Astrocyte (in vitro differentiated cells and primary cell): ENCODE measurements around the gene COL2A1. TPM values are rescaled to one million over a fixed set of nuclear protein-coding genes. Genes with fewer than 3 reads are reported as not detected.

Experiments
- DNase-seq: peaks from one replicate; pipeline ENCODE4 v3.0.0-alpha.2; 2010; ENCODE audit warnings: low read depth
- FAIRE-seq: peaks from 2 replicates; lab custom pipeline; 2011; peaks lifted over from hg19 to GRCh38; lab: Jason Lieb, UNC
- H2AFZ ChIP-seq: 2 replicates; pipeline ENCODE4 v1.6.0; 2012; ENCODE audit warnings: low read depth, low read length, inconsistent platforms
- H3K27ac ChIP-seq: 2 replicates; pipeline ENCODE4 v1.5.1; 2011; ENCODE audit warnings: low read depth, low read length, inconsistent platforms
- H3K27me3 ChIP-seq: 2 replicates; pipeline ENCODE4 v1.6.0; 2011; ENCODE audit warnings: low read length, inconsistent platforms; ENCODE audit not compliant: insufficient read depth
- H3K36me3 ChIP-seq: 2 replicates; pipeline ENCODE4 v1.5.1; 2011; ENCODE audit warnings: low read length, inconsistent platforms; ENCODE audit not compliant: insufficient read depth
- H3K4me1 ChIP-seq: 2 replicates; pipeline ENCODE4 v1.5.1; 2011; ENCODE audit warnings: low read length, inconsistent platforms; ENCODE audit not compliant: insufficient read depth
- H3K4me2 ChIP-seq: 2 replicates; pipeline ENCODE4 v1.6.0; 2012; ENCODE audit warnings: low read length, inconsistent platforms
- H3K4me3 ChIP-seq: 2 replicates; pipeline ENCODE4 v1.5.1; 2011; ENCODE audit warnings: low read depth, mild to moderate bottlenecking, low read length, inconsistent platforms; ENCODE audit not compliant: insufficient read depth
- H3K79me2 ChIP-seq: 2 replicates; pipeline ENCODE4 v1.6.0; 2012; ENCODE audit warnings: mild to moderate bottlenecking, low read length, inconsistent platforms; ENCODE audit not compliant: insufficient read depth
- H3K9ac ChIP-seq: 2 replicates; pipeline ENCODE4 v1.6.0; 2012; ENCODE audit warnings: mild to moderate bottlenecking, low read length, inconsistent platforms
- H3K9me3 ChIP-seq: 2 replicates; pipeline ENCODE4 v1.5.1; 2012; ENCODE audit warnings: low read depth, mild to moderate bottlenecking, low read length, inconsistent platforms; ENCODE audit not compliant: insufficient read depth
- H4K20me1 ChIP-seq: 2 replicates; pipeline ENCODE4 v1.6.0; 2012; ENCODE audit warnings: low read length, inconsistent platforms; ENCODE audit not compliant: insufficient read depth
- H3K27ac Mint-ChIP-seq: one replicate; pipeline ENCODE4 v1.8.0; 2021; ENCODE audit warnings: mild to moderate bottlenecking, mixed read lengths; ENCODE audit not compliant: unreplicated experiment
- H3K27me3 Mint-ChIP-seq: one replicate; pipeline ENCODE4 v1.8.0; 2021; ENCODE audit warnings: low read depth, mixed read lengths; ENCODE audit not compliant: unreplicated experiment
- H3K36me3 Mint-ChIP-seq: one replicate; pipeline ENCODE4 v1.8.0; 2021; ENCODE audit warnings: low read depth, mixed read lengths; ENCODE audit not compliant: unreplicated experiment
- H3K4me1 Mint-ChIP-seq: one replicate; pipeline ENCODE4 v1.8.0; 2021; ENCODE audit warnings: low read depth, mixed read lengths; ENCODE audit not compliant: unreplicated experiment
- H3K4me3 Mint-ChIP-seq: one replicate; pipeline ENCODE4 v1.8.0; 2021; ENCODE audit warnings: mild to moderate bottlenecking, moderate library complexity, mixed read lengths; ENCODE audit not compliant: unreplicated experiment
- H3K9me3 Mint-ChIP-seq: one replicate; pipeline ENCODE4 v1.8.0; 2021; ENCODE audit warnings: mild to moderate bottlenecking, mixed read lengths; ENCODE audit not compliant: unreplicated experiment
- CTCF ChIP-seq: IDR thresholded peaks from 2 replicates; pipeline ENCODE4 v1.5.1; 2011; ENCODE audit warnings: low read depth, mild to moderate bottlenecking, inconsistent platforms, low read length, moderate library complexity; ENCODE audit not compliant: insufficient read depth
- EZH2 ChIP-seq: IDR thresholded peaks from 2 replicates; pipeline ENCODE4 v1.6.1; 2012; ENCODE audit warnings: mild to moderate bottlenecking, low read length, inconsistent platforms; ENCODE audit not compliant: insufficient read depth
- total RNA-seq: library from RNA; stranded (reverse); gene quantifications from 2 replicates; pipeline ENCODE4 v1.2.1, GENCODE V29; 2021

The COL2A1 gene
- total RNA-seq, 1 donor from 2014 or later = 20.3 TPM

GRCh38 chr12:48015129-48015528 lies 10.9 kb upstream of the COL2A1 start:
- DNase-seq (no peak), FAIRE-seq (no peak)
- H3K36me3 ChIP-seq = no peaks in the 10 kb centered on the region
- TF ChIP-seq EZH2 = no peak
- TF ChIP-seq CTCF = no peak
- H3K4me1 ChIP-seq = no peaks in the 10 kb centered on the region
- peaks cover 49% of the 10 kb centered on the region for H3K27me3 Mint-ChIP-seq
- H4K20me1 ChIP-seq = no peaks in the 10 kb centered on the region
- H3K79me2 ChIP-seq = no peaks in the 10 kb centered on the region
- peaks cover 50% of the 10 kb centered on the region for H3K27me3 ChIP-seq
- no peak overlapping the region for H3K4me2 ChIP-seq
- no peak overlapping the region for H3K4me3 Mint-ChIP-seq
- H3K9ac ChIP-seq = no peak overlapping the region
- H3K36me3 Mint-ChIP-seq = no peaks in the 10 kb centered on the region
- H3K9me3 ChIP-seq = no peaks in the 10 kb centered on the region
- H3K4me1 Mint-ChIP-seq = no peaks in the 10 kb centered on the region
- H2AFZ ChIP-seq = no peak overlapping the region
- H3K27ac Mint-ChIP-seq = no peak overlapping the region
- no peak overlapping the region for H3K4me3 ChIP-seq
- no peak overlapping the region for H3K27ac ChIP-seq
- no peaks in the 10 kb centered on the region for H3K9me3 Mint-ChIP-seq

- Histone ChIP-seq H4K20me1 (no peaks in the 10 kb centered on the region), H3K36me3 (no peaks in the 10 kb centered on the region), H3K79me2 (no peaks in the 10 kb centered on the region), H3K4me1 (no peaks in the 10 kb centered on the region), H3K4me3 (no peak overlapping the region), H3K27ac (no peak overlapping the region), H3K9me3 (no peaks in the 10 kb centered on the region), H3K9ac (no peak overlapping the region), H3K4me2 (no peak overlapping the region), H3K27me3 (peaks cover 57% of the 10 kb centered on the region), H2AFZ (no peak overlapping the region)
- H3K27me3 Mint-ChIP-seq = peaks cover 58% of the 10 kb centered on the region
- TF ChIP-seq CTCF = no peak
- no peak for TF ChIP-seq EZH2
- no peaks in the 10 kb centered on the region for H3K4me1 Mint-ChIP-seq
- no peaks in the 10 kb centered on the region for H3K36me3 Mint-ChIP-seq
- H3K4me3 Mint-ChIP-seq = no peak overlapping the region
- H3K9me3 Mint-ChIP-seq = peaks cover 2% of the 10 kb centered on the region
- FAIRE-seq (no peak), DNase-seq (no peak)
- no peak overlapping the region for H3K27ac Mint-ChIP-seq
Observed at GRCh38 chr12:48013287-48013686, 9.0 kb upstream of the COL2A1 start.

- Histone ChIP-seq H3K36me3 (no peaks in the 10 kb centered on the region), H3K79me2 (no peaks in the 10 kb centered on the region), H3K4me1 (no peaks in the 10 kb centered on the region), H3K4me3 (no peak overlapping the region), H2AFZ (no peak overlapping the region), H3K4me2 (no peak overlapping the region), H3K9me3 (no peaks in the 10 kb centered on the region), H3K27ac (no peak overlapping the region), H4K20me1 (no peaks in the 10 kb centered on the region), H3K9ac (no peak overlapping the region), H3K27me3 (peaks cover 61% of the 10 kb centered on the region)
- no peaks in the 10 kb centered on the region for H3K36me3 Mint-ChIP-seq
- no peak for TF ChIP-seq CTCF
- TF ChIP-seq EZH2 = no peak
- H3K9me3 Mint-ChIP-seq = peaks cover 2% of the 10 kb centered on the region
- DNase-seq (no peak), FAIRE-seq (no peak)
- no peak overlapping the region for H3K27ac Mint-ChIP-seq
- H3K4me1 Mint-ChIP-seq = no peaks in the 10 kb centered on the region
- H3K4me3 Mint-ChIP-seq = no peak overlapping the region
- H3K27me3 Mint-ChIP-seq = peaks cover 61% of the 10 kb centered on the region
Observed at GRCh38 chr12:48012070-48012469, 7.8 kb upstream of the COL2A1 start.
